NCI-H2029 treated with DMSO at 0.1 percent for 48 hours (cell line): ENCODE measurements around the gene MBP.

ENCODE experiments used
- DNase-seq: peaks from one replicate; lab custom pipeline; 2025; lab: John Stamatoyannopoulos, UW

Gene MBP

DNA sequence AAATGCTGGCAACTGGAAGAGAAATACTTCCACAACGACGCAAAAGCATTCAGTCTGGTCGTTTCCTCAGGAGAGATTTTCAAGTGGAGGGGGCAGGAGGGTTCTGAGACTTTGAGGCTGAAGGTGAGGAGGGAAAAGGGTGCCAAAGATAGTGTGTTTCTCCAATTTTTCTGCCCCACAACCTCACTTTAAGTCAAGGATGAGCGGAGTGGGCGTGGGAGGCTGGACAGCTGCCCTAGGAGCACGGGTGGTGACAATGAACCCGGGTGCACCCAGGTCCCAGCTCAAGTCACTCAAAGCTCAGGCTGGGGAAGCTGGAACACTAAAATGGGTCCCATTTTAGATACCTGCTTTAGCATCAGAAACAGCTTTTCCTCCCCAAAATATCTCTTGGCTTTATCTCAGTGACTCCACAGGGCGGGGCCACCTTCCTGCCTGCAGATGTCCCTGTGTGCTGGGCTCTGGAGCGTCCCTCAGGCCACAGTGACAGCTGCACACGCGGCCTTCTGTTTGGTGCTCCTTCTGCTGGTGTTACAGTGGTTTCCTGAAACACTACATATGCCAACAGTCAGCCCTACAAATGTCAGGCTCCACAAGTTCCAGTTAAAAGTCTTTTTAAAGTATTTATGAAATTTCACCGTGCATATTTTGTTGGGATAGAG lies 1.4 kb upstream of the MBP start:
- DNase-seq, result no peak

DNA sequence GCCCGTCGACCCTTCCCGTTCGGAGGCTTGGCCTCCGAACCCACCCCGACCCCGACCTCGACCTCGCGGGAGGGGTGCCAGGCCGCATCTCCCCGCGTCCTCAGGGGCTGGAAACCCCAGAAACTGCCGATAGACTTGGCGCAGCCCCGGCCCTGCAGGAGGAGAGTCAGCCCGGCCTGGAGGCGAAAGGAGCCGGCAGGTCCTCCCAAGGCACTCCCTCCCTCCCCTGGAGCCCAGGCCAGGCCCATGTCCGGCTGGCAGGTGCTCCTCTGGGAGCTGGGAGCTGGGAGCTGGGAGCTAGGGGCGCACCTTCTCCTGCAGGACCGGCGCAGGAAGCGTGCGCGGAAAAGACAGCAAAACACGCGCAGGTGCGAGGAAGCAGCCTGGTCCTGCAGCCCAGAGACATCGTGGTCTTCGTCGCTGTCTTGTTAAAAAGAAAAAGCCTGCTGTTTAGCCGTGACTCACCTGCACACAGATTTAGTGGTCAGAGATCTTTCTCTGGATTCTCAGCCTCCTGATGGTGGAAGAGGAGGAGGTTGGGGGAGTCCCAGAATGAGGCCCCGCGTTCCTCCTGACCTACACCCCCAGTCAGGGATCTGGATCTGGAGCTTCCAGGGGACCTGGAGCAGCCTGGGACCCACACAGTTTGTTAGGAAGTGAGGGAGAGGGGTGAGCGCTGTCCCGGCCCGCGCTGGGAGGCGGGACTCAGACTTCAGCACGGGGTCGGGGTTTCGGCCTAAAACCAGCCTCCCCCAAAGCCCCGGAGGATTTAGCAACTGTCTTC lies 660 bp upstream of the MBP start:
- no peak for DNase-seq

DNA sequence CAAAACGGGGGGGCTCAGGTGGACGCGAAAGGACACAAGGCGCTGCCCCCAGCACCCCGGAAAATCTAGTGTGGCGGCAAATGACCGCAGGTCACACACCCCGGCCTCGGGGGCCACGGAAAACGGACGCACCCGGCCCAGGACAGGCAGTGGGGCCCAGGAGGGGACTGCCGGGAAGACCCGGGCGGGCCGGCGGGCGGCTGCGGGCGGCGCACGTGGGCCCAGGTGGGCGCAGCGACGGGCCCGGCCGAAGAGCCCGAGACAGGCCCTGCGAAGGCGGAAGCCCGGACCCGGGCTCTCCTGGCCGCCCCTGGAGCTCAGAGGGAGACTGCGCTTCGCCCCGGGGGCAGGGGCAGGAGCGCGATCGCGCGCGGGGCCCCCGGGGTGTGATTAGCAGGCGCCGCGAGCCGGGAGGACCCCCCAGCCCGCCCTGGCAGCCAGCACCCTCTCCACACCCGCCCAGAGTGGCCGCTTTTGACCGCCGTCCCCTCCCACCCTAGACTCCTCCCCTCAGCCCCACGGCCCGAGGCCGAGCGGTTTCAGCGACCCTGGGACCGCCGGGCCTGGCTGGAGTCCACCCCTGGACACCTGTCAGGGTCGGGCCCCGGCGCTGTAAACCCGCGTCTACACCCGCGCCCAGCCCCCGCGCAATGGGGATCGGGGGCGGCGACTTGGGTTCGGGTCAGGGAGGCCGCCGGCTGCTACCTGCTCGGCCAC lies 773 bp downstream of the MBP start:
- DNase-seq, result no peak

DNA sequence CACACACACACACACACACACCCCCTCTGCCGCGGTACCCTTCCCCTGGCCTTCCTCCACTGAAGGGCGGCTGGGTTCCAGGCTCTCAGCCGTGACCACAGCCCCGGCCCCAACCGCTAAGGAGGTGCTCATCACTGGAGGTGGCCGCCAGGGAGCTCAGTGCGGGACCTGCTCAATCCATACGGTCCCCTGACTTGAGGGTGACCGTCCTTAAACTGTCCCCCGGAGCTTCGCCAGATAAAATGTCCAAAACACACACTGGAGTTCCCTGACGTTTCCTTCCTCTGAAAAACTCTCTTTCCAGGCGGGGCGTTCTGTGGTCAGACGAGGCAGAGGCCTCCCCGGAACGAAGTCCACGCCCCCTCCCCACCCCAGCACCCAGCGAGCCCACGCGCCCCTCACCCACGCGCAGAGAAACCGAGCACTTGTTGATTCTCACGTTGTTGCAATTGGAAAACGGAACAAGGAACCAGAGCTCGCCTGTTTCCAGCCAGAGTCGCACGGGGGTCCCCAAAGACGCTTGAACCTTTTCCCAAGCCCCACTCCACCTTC lies 1.4 kb downstream of the MBP start:
- no peak for DNase-seq

DNA sequence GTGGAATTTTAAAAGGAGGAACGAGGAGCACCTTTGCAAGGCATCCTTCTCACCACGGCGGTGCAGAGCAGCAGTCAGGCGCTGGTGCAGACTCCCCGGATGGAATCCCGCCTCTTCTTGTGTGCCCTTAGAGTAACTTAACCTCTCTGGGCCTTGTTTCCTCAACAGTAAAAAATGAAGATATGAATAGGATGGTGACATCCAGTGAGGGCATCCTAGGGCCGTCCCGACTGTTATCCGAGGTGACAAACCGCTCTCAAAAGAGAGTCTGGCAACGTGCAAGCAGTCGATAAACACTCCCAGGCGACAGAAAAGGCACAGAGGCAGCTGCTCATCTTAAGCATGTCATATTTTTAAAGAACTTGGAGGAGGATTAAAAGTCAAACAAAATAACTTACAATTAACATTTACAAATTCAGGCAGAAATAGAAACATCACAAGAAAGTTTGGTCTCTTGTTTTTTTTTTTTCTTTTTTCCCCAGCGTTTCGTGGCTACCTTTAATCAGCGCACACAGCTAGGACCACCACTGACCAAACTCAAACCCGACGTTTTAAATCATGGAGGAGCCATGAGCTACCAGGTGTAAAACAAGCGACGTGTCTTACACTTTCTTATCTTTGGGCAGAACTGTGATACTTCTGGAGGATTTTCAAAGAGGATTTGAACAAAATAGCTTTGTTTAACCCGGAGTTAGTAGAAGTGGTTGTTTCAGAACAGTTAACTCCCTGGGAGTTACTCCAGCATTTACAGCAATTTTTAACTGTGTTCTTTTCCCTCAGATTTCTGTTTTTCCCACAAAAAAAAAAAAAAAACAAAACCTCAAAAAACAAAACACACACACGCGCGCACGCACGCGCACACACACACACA lies 2.1 kb downstream of the MBP start:
- no peak for DNase-seq

DNA sequence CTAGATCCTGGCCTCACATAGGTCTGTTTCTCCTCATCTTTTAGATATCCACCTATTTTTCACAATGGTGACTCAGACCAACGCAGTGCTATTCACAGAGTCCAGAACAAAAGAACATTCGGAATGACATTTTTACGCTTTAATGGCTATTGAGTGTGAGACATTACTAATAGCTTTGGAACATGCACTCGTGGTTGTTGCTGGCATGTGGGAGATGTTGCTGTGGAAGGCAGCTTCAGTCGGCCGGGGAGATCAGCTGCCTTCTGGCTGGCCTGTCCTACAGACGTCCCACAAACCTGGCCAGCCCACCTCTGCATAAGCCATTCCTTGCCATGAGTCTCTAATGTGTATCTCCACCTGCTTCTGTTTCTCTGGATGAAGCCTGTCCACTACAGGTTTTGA lies 3.4 kb downstream of the MBP start:
- DNase-seq, result no peak

DNA sequence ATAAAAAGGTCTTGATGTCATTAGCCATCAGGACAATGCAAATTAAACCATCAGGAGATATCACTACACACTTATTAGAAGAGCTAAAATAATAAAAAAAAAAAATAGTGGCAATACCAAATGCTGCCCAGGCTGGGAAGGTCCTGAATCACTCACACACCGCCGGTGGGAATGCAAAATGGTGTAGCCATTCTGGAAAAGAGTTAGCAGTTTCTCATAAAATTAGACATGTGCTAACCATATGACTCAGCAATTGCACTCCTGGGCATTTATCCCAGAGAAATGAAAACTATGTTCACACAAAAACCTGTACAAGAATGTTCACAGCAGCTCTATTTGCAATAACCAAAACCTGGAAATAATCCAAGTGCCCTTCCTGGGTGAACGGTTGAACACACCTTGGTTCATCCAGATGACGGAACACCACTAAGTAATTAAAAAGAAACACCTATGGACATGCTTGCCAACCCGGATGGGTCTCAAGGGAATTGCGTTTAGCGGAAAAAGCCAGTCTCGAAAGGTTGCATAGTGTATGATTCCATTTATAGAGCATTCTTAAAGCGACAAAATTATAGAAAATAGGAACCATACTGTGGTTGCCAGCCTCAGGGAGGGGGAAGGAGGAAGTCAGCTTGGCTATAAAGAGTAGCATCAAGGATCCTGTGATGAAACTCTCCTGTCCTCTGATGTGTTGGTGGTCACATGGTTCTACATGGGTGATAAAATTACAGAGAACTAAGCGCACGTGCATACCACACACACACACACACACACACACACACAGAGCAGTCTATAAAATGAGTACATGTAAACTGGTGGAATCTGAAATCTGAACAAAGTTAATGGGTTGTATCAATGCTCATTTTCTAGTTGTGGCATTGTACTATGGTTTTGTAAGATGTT lies 4.6 kb downstream of the MBP start:
- DNase-seq, result peak; percentile 38

DNA sequence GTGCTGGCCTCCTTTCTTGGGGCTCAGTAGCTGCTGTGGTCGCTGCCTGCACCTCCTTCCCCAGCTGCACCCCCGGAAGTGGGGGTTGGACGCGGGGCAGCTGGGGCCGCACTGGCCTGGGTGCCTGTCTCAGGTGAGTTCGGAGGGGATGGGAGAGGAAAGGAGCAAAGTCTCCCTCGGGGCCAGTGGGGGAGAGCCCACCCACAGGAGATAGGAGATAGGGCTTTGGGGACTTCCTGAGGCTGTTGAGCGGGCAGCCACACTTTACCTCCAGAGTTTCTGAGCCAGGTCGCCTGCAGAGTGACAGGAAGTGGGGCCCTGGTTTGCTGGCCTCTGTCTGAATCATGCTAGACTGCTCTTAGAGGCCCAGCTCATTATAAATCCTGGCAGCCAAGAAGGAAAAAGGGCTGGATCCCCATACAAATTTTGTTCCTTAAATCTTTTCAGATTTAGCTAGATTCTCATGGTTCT lies 8.1 kb downstream of the MBP start:
- no peak for DNase-seq

DNA sequence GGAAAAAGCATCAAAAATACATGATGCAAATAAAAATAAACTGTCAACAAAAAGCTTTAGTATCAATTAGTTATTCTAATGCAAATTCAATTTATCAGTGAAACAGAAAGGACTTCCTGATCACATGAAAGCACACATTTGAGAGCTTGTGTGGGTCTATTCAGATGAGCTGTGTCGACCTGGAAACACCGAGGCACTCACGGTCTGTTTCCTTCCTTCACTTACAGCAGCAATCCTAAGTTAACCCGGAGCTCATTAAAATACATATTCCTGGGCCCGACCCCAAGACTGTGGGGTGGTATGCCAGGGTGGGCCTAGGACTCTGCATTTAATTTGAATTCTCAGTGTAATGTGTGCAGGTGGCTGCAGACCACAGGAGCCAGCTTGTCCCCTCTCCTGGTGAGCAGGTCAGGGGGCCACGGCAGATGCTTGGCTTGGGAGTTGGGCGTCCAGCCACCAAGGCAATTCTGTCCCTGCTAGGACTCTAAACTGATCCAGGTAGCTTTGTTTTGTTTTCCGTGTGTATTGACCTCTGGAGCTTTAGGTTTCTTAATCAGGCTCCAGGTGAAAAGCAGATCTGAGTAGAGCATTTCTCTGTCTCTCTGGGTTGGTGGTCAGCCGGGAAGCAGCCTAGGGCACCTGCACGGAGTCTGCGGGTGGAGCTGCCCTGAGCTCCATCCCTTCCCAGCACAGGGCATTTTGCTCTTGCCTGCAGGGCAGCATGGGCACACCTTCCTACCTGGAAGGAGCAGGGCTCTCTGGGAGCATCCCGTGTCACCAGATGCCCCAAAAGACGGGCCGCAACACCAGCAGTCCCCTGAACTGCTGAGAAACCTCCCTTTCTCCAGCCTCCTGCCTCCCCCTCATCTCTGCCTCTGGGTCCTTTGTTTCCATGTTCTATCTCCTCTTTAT lies 9.0 kb downstream of the MBP start:
- no peak for DNase-seq

DNA sequence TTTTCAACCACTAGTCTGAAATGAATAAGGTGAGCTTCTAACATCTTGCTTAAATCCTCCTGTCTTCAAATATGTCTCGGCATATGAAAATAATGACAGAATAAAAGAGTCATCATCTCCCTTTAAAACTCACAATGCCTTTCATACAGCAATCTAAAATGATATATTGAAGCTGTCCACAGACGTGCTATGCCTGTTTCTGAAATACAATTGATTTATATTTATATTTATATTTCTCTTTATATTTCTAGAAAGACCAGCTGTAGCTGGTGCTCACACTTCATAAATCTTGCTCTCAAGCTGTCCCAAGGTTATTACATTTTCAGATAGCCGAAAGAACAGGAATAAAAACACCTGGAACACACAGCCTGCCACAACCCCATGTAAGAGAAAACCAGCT lies 11.1 kb downstream of the MBP start:
- DNase-seq, result no peak

DNA sequence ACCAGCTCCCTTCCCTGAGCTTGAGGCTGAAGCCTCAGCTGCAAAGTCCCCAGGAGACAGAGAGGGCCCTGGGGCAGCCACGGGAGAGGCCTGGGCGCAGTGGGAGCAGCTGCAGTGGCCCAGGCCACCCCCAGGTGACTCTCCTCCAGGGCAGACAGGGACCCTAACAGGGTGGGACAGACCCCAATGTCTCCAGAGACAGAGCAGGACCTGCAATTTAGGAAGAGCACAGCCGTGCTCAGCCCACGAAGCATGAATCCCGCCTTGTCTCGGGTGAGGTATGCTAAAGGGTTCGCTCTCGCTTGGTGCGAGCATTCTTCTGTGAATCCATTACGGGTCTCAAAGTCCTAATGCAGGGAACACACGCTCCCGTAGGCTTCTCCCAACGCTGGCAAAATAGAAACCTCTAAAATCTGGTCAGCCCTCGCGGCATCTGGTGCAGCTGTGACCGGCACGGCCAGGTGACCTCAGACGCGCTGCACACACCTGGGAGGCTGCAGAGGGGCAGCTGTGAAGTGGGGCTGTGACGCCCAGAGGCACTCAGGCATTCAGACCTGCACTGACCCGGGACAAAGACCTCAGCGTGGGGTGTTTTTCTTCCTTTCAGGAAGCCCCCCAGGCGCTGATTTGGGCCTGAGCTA lies 12.6 kb downstream of the MBP start:
- no peak for DNase-seq

DNA sequence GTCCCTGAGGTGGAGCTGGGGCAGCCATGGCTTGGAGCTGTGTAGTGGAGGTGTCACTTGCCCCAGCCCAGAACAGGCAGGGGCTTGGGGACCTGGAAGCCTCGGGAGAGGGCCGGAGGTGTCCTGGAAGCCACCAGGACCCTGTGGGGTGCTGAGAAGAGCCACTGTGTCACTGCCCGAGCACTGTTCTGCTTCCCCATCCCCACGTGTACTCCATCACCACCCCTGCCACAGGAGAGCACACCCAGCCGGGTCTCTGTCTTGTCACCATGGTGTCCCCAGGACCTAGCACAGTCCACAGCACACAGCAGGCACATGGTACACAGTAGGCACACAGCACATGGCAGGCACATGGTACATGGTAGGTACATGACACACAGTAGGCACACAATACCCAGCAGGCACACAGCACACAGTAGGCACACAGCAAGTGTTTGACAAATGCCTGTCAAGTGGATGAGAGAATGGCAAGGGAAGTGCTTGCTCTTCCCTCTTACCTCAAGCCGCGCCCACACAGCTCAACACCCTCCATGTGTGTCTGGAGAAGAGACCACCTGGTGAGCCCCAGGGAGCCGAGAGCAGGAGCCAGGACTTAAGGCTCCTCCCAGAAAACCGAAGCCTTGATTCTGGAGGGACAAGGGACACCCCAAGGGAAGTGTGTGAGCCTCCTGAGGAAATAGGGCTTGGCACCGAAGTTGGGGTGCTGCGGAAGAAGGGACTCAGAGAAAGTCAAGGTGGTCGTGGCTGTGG lies 13.3 kb downstream of the MBP start:
- no peak for DNase-seq

DNA sequence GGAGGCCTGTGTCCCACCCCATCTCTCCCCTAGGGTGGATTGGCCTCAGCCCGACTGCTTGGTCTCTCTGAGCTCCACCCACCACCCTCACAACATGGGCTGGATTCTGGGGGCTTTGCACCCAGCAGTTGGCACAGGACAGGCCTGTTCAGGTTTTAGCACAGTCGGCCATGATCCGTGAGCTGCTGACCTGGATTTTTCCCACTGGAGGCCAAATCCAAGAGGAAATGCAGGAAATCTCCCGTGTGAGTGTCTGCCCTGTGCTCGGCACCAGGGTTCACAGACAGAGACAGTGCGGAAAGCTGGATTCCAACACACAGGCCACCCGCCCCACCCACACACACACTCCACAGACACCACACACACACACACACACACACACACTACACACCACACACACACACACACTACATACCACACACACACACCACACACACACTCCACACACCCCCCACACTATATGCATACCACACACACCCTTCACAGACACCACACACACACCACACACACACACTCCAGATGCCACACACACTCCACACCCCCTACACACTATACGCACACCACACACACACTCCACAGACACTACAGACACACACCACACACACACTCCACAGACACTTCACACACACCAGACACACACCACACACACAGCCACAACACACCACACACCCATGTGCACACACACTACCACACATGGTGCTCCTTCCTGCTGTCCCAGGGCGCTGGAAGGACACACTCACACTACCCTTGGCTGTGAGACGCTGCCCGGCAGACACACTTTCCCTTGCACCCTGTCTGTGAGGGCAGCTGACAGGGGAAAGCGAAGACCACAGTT lies 14.1 kb downstream of the MBP start:
- DNase-seq, result no peak

DNA sequence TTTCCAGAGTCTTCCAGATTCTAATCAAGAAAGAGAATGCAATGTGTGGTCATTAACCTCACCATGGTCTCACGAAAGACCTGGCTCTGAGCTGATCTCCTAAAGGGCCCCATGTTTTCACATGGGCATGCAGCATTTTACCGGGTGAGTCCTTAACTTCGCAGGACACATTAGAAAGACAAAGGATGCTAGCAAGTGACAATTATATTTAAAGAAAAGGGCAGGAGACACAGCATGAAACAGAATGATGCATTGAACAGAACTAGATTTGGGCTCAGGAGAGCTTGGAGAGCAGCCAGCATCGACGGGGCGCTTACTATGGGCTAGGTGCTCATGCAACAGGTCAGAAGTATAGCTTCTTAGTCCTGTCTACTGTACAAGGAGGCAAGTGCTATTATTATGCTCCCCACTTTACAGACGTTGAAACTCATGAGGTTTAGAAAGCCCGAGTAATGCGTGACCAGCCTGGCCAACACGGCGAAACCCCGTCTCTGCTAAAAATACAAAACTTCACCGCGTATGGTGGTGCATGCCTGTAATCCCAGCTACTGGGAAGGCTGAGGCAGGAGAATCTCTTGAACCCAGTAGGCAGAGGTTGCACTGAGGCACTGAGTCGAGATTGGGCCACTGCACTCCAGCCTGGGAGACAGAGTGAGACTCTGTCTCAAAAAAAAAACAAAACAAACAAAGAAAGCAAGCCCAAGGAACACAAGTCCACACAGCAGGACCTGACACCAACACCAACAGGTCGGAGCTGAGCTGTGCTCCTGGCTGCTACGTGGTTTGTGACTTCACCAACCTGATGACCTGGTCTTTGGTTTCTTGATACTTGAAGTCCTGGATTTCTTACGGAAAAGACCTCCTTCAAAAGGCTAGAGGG lies 16.1 kb downstream of the MBP start:
- DNase-seq, result no peak

DNA sequence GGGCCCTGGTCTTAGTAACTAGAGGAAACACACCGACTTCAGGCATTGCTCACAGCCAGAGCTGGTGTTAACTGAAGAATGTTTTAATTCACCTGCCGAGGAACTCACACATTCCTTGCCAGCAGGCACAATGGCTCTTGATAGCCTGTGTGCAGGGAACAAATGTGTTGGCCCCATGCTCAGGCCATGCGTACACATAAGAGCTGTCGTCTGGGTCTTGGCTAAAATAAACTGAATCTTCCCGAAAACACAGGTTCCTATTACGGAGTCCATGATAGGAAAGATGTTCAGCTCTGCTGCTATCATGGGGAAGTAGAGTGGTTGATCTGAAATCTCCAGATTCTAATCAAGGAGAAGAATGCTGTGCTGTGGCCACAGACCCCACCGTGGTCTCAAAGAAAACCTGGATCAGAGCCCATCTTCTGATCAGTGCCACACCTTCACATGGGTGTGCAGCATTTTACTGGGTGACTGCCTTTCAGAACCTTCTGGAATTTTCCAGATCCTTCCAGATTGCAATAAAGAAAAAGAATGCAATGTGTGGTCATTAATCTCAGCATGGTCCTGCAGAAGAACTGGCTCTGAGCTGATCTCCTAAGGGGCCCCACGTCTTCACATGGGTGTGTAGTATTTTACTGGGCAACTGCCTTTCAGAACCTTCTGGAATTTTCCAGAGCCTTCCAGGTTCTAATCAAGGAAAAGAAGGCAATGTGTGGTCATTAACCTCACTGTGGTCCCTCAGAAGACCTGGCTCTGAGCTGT lies 17.2 kb downstream of the MBP start:
- no peak for DNase-seq
